Vagina (tissue), 2 donors: Measurements from ENCODE around the gene KLRD1.

Experiments used
- CTCF ChIP-seq, 3 experiments: fragments of 450-650 bp in 2 of 3; fragments of 200-600 bp in 1 of 3; sonication (generic) in 1 of 3; IDR thresholded peaks; one replicate each; pipeline ENCODE4 v1.5.1; 2017 to 2019; ENCODE audit warnings: antibody characterized with exemption in 3 of 3, mild to moderate bottlenecking in 2 of 3, moderate library complexity in 2 of 3
- POLR2A ChIP-seq, 2 donors: fragments of 450-650 bp; IDR thresholded peaks; one replicate each; pipeline ENCODE4 v1.6.1; 2017; ENCODE audit warnings: antibody characterized with exemption in 2 of 2, mild to moderate bottlenecking in 2 of 2, moderate library complexity in 2 of 2

GRCh38 chr12:10365696-10366405, 58.2 kb downstream of the KLRD1 start:
- TF ChIP-seq CTCF (IDR thresholded peaks at IDR 0.05) (peak in 1 of 3 experiments; percentile 5), POLR2A (IDR thresholded peaks at IDR 0.05) (no peak)
